ENCODE measurements around the gene CDKN3. TPM values are rescaled to one million over a fixed set of nuclear protein-coding genes. Genes with fewer than 3 reads are reported as not detected.

Gene CDKN3
- total RNA-seq, 2 donors from 2014 or later: 3.5 to 13.5 TPM

GRCh38 chr14:54364555-54365415 is 32.0 kb upstream of the CDKN3 start:
- H3K36me3 ChIP-seq: no peaks in the 10 kb centered on the region
- DNase-seq (ENCODE audit: low spot score) (peak; percentile 31), ATAC-seq (ENCODE audit: insufficient number of reproducible peaks, low FRiP score, low read depth) (no peak)
- no peak for TF ChIP-seq CTCF (IDR thresholded peaks at IDR 0.05)
- H3K27ac ChIP-seq: peak overlapping the region; percentile 64 to 69
- peaks cover 3 to 16% of the 10 kb centered on the region in 2 donors for H3K4me1 ChIP-seq (ENCODE audit: control insufficient read depth in 1 of 2, low read depth in 2 of 2)
- H3K4me3 ChIP-seq: peak overlapping the region; percentile 32
- no peaks in the 10 kb centered on the region for H3K27me3 ChIP-seq (replicated peaks; ENCODE audit: insufficient read depth)
- no peaks in the 10 kb centered on the region for H3K9me3 ChIP-seq

GRCh38 chr14:54366736-54367735 is 29.8 kb upstream of the CDKN3 start:
- H3K27ac ChIP-seq: peak overlapping the region in 1 of 2 donors; percentile 9
- no peak overlapping the region for H3K4me3 ChIP-seq
- ATAC-seq (ENCODE audit: insufficient number of reproducible peaks, low FRiP score, low read depth) (no peak), DNase-seq (ENCODE audit: low spot score) (no peak)
- peak; percentile 17 for TF ChIP-seq CTCF (IDR thresholded peaks at IDR 0.05)
- no peaks in the 10 kb centered on the region for H3K27me3 ChIP-seq (replicated peaks; ENCODE audit: insufficient read depth)
- no peaks in the 10 kb centered on the region for H3K36me3 ChIP-seq
- peaks cover 3 to 16% of the 10 kb centered on the region in 2 donors for H3K4me1 ChIP-seq (ENCODE audit: control insufficient read depth in 1 of 2, low read depth in 2 of 2)
- H3K9me3 ChIP-seq: no peaks in the 10 kb centered on the region

- Histone ChIP-seq H3K27me3 (replicated peaks; ENCODE audit: insufficient read depth) (no peaks in the 10 kb centered on the region), H3K4me1 (ENCODE audit: control insufficient read depth in 1 of 2, low read depth in 2 of 2) (peaks cover 3 to 16% of the 10 kb centered on the region in 2 donors), H3K9me3 (no peaks in the 10 kb centered on the region), H3K27ac (no peak overlapping the region), H3K36me3 (no peaks in the 10 kb centered on the region), H3K4me3 (no peak overlapping the region)
- DNase-seq (ENCODE audit: low spot score) (no peak), ATAC-seq (ENCODE audit: insufficient number of reproducible peaks, low FRiP score, low read depth) (no peak)
- no peak for TF ChIP-seq CTCF (IDR thresholded peaks at IDR 0.05)
Measured at GRCh38 chr14:54368291-54368690, 28.5 kb upstream of the CDKN3 start.

GRCh38 chr14:54369343-54369742 is 27.5 kb upstream of the CDKN3 start:
- H3K27me3 ChIP-seq (replicated peaks; ENCODE audit: insufficient read depth): no peaks in the 10 kb centered on the region
- no peak for TF ChIP-seq CTCF (IDR thresholded peaks at IDR 0.05)
- H3K27ac ChIP-seq: no peak overlapping the region
- no peaks in the 10 kb centered on the region for H3K9me3 ChIP-seq
- no peak for DNase-seq (ENCODE audit: low spot score)
- H3K4me1 ChIP-seq (ENCODE audit: control insufficient read depth in 1 of 2, low read depth in 2 of 2): peaks cover 3 to 16% of the 10 kb centered on the region in 2 donors
- no peaks in the 10 kb centered on the region for H3K36me3 ChIP-seq
- H3K4me3 ChIP-seq: no peak overlapping the region
- no peak for ATAC-seq (ENCODE audit: insufficient number of reproducible peaks, low FRiP score, low read depth)
